Measurements from ENCODE around the gene CCDC9B.

CCDC9B gene

DNA sequence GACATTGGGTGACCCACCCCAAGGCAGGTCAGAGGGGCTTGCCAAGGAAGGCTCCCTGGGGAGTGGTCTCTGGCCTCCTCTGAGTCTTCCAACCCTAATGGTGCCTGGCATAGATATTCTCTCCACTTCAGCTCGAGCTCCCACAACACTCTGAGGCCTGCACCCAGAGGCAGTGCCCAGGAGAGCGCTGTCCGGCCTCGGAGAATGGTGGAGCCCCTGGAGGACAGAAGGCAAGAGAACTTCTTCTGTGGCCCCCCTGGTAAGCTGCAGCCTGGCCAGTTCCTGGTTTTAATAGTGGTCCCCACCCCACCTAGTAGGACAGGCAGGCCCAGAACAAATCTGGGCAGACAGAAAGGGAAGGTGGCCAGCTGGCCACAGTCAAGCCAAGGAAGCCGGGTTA lies 24.3 kb upstream of the CCDC9B start:
- no peak for DNase-seq

DNA sequence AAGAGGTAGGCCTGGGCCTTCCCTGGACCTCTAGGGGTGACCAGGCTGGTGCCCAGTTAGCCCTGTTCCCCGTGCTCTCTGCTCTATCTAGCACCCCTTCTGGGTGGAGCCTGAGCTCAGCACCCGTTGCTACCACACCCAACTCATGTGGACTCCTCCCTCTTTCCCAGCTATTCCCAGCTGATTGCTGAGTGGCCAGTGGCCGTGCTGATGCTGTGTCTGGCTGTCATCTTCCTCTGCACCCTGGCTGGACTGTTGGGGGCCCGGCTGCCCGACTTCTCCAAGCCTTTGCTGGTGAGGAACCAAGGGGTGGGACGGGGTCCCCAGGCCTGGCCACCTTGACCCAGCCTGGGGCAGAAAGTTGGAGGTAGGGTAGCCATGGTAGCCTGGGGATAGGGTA lies 23.5 kb upstream of the CCDC9B start:
- no peak for DNase-seq

DNA sequence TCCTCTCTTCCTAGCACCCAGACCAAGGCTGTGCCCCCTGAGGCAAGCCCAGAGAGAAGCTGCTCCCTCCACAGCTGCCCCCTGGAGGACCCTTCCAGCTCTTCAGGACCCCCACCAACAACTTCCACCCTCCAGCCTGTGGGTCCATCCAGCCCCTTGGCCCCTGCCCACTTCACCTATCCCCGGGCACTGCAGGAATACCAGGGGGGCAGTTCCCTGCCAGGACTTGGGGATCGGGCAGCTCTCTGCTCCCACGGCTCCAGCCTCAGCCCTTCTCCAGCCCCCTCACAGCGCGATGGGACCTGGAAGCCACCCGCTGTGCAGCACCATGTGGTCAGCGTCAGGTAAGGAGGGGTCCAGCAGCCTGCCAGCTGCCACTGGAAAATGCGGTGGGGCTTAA lies 22.9 kb upstream of the CCDC9B start:
- DNase-seq: no peak

DNA sequence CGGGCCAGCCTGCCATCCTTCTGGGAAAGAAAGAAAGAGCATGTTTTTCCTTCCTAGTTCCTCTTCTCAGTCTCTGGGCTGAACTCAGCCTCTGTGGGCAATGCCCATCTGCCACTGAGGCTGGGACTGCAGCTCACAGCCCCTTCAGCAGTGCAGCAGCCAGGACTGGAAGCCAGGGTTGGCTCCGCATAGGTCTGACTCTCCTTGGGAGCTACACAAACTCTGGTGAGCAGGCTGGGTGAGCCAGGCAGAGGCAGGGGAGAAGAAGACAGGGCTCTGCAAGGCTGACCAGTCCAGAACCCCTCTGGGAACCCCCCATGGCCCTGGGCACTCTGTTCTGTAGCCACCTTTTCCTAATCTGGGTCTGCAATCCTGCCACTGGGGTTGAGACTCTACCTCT lies 20.9 kb upstream of the CCDC9B start:
- DNase-seq: no peak

DNA sequence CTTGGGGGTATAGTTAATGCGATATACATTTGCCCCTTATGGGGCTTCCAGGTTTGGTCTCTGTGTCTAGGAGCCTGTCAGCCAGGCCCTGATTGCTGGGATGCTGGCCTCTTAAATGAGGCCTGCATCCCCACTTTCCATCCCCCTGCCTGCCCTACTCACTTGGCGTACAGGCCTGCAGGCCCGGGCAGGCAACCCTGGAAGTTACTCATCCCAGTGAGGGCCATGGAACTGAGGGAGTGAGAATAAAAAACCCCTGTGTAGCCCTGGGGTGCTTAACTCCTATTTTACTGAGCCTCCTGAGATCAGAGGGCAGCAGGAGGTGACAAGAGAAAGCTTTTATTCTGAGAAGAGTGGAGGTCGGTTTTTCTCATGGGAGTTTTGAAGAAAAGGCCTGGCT lies 19.3 kb upstream of the CCDC9B start:
- no peak for DNase-seq

DNA sequence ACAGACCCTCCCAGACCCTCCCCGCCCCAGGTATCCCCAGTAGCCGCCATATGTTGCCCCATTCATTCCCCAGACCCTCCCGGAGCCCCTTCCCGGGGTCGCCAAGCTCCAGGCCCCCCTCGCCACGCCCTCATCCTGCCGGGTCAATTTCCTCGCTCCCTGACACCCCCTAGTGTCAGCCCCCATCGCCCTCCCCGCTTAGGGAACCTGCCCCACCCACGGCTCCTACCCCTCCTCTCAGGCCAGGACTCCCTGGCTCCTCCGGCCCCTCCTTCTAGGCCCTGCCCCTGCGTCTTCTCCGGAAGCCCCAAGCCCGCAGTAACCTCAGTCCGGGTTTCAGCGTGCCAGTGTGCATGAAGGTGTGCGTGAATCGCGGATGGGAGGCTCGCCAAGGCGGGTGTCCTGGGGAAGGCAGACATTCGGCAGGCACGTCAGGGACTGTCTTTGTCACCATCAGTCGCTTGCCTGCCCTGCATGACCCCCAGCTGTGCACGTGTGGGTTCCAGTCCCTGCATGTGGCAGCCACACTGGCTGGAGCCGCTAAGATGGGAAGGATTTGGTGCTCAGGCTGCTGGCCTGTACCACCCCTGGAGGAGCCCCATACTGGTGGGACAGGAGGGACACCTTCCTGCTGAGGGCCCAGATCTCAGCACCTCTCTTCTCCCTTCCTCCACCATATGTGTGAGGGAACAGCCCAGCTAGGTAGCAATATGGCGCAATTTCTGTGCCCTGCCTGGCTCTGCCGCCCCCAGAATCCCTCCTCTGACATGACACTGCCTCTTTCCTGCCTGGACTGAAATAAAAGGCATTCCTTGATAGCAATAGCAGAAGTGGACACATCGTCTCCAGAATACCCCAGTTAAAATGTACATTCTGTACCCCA lies 18.0 kb upstream of the CCDC9B start:
- no peak for DNase-seq

DNA sequence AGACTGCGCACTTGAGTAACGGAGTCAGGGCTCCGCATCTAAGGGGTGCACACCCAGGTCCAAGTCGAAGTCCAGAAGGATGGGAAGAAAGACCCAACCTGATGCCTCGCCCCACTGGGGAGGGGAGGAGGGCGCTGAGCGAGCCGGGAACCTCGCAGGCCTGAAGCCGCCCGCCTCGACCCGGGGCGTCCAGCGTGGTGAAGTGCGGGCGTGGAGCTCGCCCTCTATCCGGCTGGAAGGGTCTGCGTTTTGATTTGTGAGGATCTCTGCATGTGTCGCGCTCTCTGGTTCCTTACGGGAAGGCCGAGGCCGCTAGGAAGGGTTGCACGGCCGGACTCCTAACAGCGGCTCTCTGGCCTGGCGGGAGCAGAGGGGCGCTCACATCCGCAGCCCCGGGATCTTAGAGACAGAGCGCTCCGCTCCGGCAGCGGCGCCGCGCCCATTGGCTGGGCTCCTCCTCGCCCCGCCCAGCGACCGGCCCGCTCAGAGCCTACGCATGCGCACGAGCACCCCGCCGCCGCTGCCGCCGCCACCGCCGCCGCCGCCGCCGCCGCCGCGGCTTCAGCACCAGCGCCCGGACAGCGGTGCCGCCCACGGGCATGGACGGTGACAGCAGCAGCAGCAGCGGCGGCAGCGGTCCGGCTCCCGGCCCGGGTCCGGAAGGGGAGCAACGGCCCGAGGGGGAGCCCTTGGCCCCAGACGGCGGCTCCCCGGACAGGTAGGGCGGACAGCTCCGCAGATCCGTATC lies 17.2 kb upstream of the CCDC9B start, which contains the start of gene DISP2:
TSS of gene DISP2 (plus strand) at position 497 of the 748 bp plus-strand sequence. CDS start at position 600, 103 bp downstream.
- peak; percentile 88 for DNase-seq

DNA sequence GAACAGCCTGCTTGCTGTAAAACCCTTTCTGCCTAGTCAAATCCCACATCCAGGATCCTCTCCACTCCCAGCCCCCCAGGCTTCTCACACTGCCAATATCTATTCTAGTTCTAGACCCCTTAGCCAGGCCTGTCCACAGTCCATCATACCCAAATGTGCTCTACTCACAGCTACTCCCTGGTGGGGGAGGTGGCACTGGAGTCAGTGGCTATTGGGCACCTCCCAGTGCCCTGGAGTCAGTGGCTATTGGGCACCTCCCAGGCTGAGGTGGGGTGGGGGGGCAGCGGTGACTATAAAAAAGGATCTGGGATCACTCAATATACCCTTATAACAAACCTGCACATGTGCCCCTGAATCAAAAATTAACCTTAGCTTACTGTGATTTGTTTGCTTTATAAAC lies 16.5 kb upstream of the CCDC9B start:
- no peak for DNase-seq

DNA sequence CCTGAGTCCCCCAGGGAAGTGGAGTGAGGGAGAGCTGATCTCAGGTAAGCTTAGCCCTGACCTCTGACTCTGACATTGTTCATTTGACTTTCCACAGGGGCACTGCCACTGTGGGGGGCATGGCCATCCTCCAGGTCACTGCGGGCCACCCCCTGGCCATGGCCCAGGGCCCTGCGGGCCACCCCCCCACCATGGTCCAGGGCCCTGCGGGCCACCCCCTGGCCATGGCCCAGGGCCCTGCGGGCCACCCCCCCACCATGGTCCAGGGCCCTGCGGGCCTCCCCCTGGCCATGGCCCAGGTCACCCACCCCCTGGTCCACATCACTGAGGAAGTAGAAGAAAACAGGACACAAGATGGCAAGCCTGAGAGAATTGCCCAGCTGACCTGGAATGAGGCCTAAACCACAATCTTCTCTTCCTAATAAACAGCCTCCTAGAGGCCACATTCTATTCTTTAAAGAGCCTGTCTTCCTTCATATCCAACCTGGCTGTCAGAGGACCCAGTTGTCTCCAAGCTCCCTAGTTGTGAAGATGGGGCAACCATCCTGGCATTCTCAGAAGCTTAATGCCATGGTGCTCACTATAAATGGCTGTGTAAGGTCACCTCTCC lies 15.3 kb upstream of the CCDC9B start:
- DNase-seq: no peak

DNA sequence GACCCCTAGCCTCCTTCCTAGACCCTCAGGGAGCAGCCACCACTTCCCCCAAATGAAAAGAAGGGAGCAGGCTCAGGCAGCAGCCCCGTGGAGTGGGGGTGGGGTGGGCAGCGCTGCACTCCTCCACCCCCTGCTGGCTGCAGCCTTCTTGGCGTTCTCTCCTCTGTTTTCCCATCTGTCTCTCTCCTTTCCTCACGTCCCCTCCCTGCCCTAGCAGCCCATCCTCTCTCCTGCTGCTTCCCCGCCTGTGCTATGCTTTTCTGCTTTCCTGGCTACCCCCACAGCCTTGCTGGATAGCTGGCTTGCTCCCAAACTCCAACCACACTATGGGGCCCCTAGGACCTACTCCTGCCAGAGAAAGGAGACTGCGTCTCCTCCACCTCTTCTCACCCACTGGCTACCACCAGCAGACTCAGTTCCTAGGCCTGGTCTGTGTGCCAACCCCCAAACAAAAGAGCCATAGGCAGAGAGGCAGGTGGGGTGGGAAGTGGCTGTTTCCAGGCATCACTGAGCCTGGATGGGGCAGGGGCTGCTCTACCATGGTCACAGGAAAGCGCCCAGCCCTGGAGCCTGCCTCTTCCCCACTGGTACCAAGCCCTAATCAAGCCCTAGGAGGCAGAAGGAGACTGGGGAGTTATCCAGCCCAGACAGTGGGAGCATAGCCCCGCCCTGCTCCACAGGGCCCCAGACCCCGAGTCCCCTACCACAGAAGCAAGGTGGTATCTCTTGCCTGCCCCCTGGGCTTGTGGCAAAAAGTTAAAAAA lies 13.9 kb upstream of the CCDC9B start:
- DNase-seq: no peak

DNA sequence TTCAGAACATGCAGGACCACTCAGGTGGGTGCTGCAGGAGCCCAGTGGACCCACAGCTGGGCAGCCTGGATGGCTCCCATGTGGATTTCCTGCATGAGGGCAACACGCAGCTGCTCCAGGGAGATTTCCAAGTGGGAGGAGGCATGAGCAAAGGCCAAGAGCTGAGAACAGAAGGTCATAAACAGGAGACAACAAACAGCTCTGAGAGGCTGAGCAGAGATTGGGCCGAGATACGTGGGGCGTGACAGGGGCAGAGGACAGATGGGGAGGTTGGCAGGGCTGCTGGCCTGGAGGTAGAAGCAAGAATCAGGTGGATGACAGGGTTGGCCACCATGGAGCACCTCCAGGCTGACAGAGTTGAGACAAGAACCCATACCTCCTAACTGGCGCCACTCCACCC lies 13.0 kb upstream of the CCDC9B start:
- no peak for DNase-seq

DNA sequence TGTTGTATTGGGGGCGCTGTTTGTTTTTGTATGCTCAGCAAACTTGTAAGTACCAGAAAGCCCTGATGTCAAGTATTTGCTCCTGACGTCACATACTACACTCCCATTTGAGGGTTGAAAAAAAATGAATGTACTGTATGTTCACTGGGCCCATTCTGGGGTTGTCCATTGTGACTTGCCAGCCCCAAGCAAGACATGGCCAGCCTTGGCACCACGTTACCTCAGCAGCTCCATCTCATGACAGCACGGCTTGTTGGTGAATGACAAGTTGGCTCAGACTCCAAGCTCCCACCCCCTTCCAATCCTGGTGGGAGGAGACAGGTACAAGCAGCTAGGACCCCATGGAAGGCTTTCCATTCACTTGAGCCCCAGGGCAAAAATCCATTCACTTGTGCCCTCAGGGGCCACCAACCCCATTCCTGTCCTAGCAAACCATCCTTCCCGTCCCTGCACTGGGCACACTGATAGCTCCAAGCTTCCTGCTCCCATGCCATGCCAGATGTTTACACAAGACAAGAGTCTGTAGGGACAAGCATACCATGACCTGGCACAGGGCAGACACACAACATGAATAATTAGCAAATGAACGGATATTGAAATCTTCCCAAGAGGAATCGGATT lies 11.7 kb upstream of the CCDC9B start:
- DNase-seq: no peak

DNA sequence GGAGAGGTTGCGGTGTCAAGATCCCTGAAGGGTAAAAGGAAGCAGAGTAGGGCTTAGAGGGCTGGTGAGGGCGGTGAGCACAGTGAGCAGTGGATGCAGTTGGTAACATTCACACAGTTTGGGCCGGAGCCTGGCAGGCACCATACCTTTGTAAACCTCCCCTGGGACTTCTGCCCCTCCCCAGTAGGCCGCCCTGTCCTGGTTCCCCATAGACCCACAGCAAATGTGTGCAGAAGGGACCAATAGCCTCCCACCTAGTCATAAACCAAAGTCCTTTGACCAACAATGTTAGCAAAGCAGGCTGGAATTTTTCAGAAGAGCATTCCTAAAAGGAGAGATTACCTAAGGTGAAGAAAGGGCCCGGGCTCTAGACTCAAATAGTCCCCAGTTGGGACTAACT lies 8.4 kb upstream of the CCDC9B start:
- no peak for DNase-seq

DNA sequence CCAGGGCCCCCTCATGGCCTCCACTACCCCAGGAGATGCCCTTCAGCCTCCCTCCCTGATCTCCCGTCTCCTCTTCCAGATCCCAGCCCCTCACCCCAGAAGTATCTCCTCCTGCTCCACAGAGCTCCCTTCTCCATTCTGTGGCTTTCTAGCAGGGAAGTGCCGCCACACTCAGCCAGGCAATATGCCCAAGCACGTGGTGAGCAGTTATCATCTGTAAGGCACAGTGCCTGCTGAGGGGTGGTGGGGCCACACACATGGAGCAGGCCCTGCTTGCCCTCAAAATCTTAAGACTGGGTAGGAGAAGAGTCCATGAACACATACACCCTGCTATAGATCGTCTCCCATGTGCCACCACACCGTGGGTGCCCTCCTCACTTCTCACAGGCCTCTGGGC lies 7.7 kb upstream of the CCDC9B start:
- DNase-seq: no peak

DNA sequence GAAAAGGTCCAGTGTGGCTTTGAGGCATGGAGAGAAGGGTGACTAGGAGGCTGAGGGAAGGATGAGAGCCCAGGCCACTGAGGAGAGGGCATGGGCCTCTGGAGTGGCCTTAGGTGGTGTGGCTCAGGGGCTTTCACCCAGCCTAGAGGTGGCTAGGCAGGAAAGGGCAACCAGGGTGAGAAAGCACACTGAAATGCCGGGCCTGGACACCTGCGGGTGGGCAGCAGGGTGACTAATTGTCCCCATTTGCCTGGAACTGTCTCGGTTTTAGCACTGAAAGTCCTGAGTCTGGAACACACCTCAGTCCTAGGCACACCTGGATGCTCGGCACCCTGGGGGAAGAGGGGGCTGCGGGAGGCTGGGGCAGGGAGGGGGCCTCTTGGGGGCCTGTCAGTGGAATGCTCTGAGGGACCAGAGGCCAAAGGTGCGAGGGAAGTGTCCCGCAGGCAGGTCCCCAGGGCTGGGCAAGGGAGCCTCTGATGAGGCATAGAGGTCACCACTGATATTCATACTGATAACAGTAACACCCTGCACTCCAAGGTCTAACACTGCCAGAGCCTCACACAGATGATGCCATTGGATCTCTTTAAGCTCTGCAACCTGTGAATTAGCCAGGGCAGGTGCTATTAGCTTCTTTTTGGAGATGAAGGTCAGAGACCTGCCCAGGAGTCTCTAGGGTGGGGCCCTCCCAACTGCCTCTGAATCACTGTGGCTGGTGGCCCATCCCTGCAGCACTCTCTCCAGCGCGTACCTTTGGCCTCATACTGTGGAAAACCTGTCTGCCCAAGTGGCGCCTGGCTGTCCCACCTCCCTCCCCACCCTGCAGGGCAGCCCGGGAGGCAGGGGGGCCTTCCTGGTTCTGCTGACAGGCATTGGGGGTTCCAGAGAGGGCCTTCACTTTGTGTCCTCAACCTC lies 7.1 kb upstream of the CCDC9B start:
- DNase-seq: no peak

DNA sequence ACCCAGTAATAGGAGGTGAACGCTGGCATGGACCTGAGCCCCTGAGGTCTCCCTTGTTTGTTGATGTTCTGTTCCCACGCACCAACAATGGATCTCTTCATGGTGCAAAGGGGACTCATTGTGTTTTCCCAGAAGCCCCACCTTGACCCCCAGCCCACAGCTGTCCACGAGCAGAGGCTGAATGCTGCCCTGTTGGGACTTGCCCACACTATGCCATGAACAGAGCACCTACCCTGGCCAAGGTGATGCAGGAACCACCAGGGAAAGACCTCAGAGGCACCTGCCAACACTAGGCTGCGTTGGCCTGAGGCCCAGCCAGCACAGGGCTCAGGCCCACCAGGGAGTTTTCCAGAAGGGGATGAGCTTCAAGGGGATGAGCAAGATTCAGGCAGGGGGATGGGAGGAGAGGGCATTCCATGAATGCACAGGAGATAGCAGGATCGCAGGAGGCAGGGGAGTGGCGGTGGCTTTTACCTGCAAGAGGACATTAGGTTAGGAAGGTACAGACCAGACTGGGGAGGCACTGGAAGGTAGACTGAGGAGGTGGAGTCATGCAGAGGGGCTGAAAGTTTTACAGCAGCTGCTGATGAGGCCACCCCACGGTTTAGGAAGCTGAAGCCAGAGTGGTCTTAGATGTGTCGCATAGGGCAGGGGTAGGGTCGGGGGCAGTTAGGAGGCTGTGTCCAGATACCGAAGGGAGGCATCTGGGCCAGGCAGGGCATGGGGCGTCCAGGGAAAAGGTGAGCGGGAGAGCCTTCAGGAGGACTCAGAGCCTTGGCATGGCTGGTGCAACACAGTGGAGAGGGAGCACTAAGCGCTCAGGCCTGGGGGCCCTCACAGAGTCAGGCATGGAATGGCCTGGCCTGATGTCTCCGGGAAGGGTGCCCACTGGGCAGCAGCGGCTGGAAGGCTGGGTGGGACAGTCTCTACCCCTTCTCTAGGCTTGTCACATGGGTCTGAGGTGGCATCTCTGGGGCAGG lies 6.1 kb upstream of the CCDC9B start:
- no peak for DNase-seq

DNA sequence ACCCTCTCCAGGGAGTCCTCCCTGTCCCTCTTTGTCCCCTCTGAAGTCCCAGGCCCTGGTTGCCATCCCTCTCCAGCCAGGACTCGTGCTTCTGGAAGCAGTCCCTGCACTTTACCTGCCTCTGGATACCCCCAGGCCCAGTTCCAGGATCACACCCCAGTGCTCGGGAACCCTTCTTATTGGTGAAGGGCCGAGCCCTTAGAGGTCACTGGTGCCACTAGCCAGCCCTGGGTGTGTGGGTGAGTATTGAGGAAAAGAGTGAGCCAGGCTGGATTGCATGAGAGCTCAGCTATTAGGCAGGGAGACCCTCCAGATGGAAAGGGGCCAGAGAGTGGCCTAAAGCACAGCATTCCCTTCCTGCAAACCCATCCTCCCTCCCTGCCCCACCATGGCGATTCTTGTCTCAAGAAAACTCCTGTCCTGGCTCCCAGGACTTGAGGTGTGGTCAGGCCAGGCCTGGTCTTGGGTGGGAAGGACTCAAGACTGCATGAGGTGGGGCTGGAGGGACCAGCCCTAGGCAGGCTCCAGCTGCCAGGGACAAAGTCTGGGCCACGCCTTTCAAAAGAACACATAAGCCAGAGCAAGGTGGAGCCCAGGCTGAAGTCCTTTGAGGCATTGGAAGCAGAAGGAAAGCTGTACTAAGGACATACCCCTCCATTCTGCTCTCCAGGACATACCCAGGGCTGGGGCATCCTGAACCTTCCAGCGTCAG lies 5.3 kb upstream of the CCDC9B start:
- no peak for DNase-seq

DNA sequence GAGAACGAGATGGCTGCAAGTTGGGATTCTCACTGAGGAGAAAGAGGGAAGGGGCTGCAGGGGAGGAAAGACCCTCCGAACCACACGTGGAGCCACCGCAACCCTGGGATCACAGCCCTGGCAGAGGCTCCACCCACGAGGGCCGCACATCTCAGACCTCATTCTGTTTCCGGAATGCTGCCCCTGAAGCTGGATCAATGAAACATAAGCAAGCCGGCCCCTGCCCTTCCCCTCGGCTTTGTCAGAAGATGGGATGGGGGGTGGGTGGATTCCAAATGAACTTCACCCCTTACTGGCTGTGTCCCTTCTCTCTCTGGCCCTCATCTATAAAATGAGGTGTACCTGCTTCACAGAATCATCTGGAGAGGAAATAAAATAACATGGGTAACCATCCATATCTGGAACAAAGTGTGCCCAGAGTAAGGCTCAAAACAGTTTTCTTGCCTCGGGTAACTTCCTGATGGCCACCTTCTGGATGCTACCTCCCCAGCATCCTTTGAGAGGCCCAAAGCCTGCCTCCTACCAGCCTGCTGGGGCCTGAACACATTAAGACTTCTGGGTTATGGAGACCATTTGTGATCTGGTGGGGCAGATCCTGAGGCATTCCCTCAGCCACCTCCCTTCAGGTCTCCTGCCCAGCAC lies 4.6 kb upstream of the CCDC9B start:
- DNase-seq: no peak

DNA sequence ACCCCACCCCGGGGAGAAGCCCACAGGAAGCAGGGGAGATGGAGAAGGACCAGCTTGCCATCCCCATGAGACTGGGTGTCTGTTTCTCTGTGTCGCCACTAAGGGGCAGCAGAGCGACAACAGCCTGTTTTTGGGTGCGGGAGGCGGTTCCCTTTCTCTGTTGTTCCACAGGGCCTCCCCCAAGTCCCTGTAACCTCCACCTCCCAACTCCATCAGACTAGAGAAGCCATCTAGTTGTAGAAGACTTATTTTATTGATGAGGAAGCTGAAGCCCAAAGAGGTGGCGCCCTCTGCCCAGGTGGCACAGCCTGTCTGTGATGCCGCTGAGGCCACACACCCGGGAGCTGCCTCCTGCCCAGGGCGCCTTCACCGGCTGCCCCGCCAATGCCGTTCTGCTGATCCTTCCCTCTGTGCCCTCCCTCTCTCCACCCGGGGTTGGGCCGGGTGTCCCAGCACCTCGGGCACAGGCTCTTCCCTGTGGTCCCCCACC lies 3.9 kb upstream of the CCDC9B start:
- DNase-seq: peak; percentile 75
